Measurements from ENCODE around the gene GARIN5B.

DNA sequence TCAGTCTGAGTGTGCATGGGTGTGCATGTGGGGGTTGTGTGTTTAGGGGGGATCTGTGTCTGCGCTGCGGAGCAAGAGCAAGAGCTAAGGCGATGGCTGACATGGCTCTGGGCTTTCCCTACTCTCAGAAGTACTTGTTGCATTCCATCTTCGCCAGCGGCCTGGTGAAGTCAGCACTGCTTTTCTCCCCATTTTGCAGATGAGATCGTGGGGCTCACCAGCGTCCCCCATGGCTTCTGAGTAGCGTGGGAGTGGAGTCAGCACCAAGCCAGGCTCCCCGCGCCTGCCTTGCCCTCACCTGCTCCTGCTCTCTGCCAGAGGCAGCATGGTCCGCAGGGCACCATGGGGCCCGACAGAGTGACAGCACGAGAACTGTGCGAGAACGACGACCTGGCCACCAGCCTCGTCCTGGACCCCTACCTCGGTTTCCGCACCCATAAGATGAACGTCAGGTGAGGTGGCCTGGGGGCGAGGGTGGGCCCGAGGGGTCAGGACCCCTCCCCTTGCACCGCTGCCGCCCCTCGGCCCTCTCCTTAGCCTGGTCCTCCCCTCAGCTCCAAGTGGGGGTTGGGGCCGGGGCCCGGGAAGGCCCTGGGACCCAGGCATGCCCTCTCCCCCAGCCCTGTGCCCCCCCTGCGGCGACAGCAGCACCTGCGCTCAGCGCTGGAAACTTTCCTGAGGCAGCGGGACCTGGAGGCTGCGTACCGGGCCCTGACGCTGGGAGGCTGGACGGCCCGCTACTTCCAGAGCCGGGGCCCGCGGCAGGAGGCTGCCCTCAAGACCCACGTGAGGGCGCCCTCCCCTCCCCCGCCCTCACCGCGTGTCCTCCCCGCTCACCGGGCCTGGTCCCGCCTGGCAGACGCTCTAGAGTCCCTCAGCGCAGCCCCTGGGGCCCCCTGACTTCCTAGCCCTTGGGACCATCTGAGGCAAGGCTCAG is 21.2 kb downstream of the GARIN5B start:
- TF ChIP-seq, protein P1, sequence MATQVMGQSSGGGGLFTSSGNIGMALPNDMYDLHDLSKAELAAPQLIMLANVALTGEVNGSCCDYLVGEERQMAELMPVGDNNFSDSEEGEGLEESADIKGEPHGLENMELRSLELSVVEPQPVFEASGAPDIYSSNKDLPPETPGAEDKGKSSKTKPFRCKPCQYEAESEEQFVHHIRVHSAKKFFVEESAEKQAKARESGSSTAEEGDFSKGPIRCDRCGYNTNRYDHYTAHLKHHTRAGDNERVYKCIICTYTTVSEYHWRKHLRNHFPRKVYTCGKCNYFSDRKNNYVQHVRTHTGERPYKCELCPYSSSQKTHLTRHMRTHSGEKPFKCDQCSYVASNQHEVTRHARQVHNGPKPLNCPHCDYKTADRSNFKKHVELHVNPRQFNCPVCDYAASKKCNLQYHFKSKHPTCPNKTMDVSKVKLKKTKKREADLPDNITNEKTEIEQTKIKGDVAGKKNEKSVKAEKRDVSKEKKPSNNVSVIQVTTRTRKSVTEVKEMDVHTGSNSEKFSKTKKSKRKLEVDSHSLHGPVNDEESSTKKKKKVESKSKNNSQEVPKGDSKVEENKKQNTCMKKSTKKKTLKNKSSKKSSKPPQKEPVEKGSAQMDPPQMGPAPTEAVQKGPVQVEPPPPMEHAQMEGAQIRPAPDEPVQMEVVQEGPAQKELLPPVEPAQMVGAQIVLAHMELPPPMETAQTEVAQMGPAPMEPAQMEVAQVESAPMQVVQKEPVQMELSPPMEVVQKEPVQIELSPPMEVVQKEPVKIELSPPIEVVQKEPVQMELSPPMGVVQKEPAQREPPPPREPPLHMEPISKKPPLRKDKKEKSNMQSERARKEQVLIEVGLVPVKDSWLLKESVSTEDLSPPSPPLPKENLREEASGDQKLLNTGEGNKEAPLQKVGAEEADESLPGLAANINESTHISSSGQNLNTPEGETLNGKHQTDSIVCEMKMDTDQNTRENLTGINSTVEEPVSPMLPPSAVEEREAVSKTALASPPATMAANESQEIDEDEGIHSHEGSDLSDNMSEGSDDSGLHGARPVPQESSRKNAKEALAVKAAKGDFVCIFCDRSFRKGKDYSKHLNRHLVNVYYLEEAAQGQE (IDR thresholded peaks at IDR 0.05; ENCODE audit: borderline replicate concordance): no peak
- TF ChIP-seq, protein P2, sequence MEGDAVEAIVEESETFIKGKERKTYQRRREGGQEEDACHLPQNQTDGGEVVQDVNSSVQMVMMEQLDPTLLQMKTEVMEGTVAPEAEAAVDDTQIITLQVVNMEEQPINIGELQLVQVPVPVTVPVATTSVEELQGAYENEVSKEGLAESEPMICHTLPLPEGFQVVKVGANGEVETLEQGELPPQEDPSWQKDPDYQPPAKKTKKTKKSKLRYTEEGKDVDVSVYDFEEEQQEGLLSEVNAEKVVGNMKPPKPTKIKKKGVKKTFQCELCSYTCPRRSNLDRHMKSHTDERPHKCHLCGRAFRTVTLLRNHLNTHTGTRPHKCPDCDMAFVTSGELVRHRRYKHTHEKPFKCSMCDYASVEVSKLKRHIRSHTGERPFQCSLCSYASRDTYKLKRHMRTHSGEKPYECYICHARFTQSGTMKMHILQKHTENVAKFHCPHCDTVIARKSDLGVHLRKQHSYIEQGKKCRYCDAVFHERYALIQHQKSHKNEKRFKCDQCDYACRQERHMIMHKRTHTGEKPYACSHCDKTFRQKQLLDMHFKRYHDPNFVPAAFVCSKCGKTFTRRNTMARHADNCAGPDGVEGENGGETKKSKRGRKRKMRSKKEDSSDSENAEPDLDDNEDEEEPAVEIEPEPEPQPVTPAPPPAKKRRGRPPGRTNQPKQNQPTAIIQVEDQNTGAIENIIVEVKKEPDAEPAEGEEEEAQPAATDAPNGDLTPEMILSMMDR (IDR thresholded peaks at IDR 0.05; ENCODE audit: poor library complexity, severe bottlenecking): no peak
- TF ChIP-seq POLR2AphosphoS5 (IDR thresholded peaks at IDR 0.05): no peak
- TF ChIP-seq EZH2 (IDR thresholded peaks at IDR 0.05; ENCODE audit: borderline replicate concordance, insufficient read depth, low read length, poor library complexity, severe bottlenecking): no peak
- TF ChIP-seq SMC3 (conservative IDR thresholded peaks at IDR 0.05; ENCODE audit: poor library complexity): no peak
- peak; percentile 7 for TF ChIP-seq MXI1 (conservative IDR thresholded peaks at IDR 0.05; ENCODE audit: poor library complexity, severe bottlenecking)
- TF ChIP-seq EP300 (conservative IDR thresholded peaks at IDR 0.05; ENCODE audit: poor library complexity, severe bottlenecking): no peak
- TF ChIP-seq TAF1 (IDR thresholded peaks at IDR 0.05; ENCODE audit: low read depth): no peak
- no peak for TF ChIP-seq RAD21 (conservative IDR thresholded peaks at IDR 0.05)
